DMS 273 (cell line): ENCODE results near the gene TNFSF12.

Experiments used
- DNase-seq: peaks from one replicate; lab custom pipeline; 2025; ENCODE audit not compliant: unreplicated experiment; lab: John Stamatoyannopoulos, UW

The TNFSF12 gene

DNA sequence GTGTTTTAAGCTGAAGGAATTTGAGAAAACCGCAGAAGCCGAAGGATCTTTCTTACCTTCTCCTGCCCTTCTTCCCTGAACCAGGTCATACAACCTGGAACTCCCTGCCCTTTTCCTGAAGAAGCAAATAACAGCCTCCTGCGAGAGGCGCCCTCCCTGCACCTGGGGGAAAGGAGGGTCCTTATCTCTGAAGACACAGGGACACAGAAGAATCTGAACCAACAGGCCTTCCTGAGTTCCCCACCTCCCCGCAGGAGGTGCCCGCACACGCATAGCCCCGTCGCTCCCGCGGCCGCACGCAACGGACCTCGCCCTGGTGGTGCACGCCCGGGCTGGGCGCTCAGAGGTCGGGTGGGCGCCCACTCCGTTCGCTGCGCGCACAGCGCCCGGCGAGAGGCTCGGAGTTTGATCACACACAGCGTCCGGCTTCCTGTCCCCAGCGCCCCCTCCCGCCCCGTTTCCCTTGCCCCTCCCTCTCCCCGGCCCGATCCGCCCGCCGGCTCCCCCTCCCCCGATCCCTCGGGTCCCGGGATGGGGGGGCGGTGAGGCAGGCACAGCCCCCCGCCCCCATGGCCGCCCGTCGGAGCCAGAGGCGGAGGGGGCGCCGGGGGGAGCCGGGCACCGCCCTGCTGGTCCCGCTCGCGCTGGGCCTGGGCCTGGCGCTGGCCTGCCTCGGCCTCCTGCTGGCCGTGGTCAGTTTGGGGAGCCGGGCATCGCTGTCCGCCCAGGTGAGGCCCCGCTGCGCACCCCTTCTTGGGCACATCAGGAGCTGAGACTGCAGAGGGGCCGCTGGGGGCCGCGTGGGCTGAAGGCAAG lies at the start of gene TNFSF12:
Gene TNFSF12 (plus strand): TSS at position 474 of the 816 bp plus-strand sequence. CDS start 96 bp downstream, at position 570.
- DNase-seq = peak; percentile 19

GRCh38 chr17:7499161-7499560 lies 49.7 kb upstream of the TNFSF12 start:
- no peak for DNase-seq

DNA sequence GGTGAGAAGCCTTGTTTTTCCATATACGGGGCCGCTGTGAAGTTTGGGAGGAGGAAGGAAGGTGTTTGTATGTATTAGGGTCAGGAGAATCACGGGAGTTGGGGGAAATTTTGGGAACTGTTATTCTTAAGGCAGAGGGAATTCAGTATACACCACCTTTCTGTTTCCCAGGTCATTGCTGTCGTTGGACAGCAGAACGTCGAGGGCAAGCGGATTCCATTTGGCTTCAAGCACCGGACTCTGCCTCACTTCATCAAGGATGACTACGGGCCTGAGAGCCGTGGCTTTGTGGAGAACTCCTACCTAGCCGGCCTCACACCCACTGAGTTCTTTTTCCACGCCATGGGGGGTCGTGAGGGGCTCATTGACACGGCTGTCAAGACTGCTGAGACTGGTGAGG lies 47.1 kb upstream of the TNFSF12 start:
- no peak for DNase-seq

GRCh38 chr17:7502171-7502847 lies 46.5 kb upstream of the TNFSF12 start:
- no peak for DNase-seq

GRCh38 chr17:7502987-7503386 lies 45.9 kb upstream of the TNFSF12 start:
- peak; percentile 28 for DNase-seq

DNA sequence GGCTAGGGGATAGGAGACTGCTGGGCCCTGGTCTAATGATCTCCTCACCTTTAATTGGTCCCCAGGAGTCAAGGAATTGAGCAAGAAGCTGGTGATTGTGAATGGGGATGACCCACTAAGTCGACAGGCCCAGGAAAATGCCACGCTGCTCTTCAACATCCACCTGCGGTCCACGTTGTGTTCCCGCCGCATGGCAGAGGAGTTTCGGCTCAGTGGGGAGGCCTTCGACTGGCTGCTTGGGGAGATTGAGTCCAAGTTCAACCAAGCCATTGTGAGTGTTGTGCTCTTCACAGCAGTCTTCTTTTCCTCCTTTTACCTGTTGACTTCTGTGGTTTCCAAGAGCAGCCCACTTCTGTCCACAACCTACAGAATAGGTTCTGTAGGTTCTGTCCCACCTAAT lies 45.3 kb upstream of the TNFSF12 start:
- DNase-seq = no peak

- no peak for DNase-seq
Observed at GRCh38 chr17:7508145-7508544, 40.7 kb upstream of the TNFSF12 start.

DNA sequence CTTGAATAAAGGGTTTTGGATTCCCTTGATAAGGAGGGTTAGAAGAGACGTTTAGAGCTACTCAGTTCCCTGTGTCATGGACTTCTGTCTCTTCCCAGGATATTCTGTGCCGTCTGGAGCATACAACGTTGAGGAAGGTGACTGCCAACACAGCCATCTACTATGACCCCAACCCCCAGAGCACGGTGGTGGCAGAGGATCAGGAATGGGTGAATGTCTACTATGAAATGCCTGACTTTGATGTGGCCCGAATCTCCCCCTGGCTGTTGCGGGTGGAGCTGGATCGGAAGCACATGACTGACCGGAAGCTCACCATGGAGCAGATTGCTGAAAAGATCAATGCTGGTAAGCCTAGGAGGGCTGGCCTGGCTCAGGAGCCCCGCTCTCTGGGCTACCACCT lies 40.0 kb upstream of the TNFSF12 start:
- DNase-seq = no peak

DNA sequence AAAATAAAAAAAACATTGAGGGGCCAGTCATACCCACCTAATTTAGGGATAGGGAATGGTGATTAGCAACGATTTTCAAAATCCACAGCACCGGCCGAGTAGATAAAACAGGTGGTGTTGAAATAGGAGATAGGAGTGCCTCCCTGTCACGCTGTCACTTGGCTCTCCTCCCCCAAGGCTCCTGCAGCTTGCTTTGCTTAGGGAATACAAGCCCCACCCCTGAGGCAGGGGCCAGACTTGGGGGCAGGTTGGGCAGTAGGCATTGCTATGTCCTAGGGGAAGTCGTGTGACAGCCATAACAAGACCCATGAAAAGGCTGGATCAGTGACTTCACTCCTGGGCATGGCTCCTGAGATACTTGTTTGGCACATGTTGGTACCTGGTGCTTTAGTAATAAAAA lies 38.9 kb upstream of the TNFSF12 start:
- DNase-seq = no peak

GRCh38 chr17:7511108-7511507 lies 37.8 kb upstream of the TNFSF12 start:
- no peak for DNase-seq

DNA sequence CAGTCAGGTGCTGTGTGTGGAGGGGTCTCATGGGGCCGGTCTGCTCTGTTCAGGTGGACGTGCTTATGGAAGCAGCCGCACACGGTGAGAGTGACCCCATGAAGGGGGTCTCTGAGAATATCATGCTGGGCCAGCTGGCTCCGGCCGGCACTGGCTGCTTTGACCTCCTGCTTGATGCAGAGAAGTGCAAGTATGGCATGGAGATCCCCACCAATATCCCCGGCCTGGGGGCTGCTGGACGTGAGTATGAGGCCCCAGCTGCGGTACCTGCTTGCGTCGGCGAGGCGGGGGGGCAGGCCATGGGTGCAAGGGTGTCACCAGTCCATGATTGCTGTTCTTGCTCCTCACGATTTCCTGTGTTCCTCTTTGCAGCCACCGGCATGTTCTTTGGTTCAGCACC lies 36.8 kb upstream of the TNFSF12 start:
- DNase-seq = no peak

- DNase-seq = no peak
Observed at GRCh38 chr17:7512824-7513540, 35.9 kb upstream of the TNFSF12 start.

DNA sequence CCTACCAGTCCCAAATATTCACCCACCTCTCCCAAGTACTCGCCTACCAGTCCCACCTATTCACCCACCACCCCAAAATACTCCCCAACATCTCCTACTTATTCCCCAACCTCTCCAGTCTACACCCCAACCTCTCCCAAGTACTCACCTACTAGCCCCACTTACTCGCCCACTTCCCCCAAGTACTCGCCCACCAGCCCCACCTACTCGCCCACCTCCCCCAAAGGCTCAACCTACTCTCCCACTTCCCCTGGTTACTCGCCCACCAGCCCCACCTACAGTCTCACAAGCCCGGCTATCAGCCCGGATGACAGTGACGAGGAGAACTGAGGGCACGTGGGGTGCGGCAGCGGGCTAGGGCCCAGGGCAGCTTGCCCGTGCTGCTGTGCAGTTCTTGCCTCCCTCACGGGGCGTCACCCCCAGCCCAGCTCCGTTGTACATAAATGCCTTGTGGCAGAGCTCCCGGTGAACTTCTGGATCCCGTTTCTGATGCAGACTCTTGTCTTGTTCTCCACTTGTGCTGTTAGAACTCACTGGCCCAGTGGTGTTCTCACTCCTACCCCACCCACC lies 34.9 kb upstream of the TNFSF12 start:
- no peak for DNase-seq

- DNase-seq = no peak
Observed at GRCh38 chr17:7515911-7516610, 32.8 kb upstream of the TNFSF12 start.

GRCh38 chr17:7523033-7523432 lies 25.8 kb upstream of the TNFSF12 start:
- peak; percentile 42 for DNase-seq

GRCh38 chr17:7528842-7529241 lies 20.0 kb upstream of the TNFSF12 start:
- no peak for DNase-seq

GRCh38 chr17:7530023-7530900 lies 18.6 kb upstream of the TNFSF12 start:
- DNase-seq = no peak

DNA sequence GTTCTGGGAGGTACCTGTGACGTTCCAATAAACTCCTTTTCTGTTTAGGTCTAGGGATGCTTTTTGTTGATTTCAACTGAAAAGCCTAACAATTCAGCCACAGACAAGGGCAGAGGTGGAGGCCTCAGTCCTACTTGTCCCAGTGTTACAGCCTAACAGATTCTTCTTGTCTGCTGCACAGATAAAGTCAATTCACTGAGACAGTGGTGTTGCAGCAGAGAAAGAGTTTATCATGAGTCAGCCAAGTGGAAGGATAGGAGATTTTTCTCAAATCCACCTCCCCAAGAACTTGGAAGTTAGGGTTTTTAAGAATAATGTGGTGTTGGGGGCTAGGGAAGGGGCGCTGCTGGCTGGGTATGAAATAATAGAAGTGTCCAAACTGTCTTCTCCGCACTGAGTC lies 10.8 kb upstream of the TNFSF12 start:
- no peak for DNase-seq

DNA sequence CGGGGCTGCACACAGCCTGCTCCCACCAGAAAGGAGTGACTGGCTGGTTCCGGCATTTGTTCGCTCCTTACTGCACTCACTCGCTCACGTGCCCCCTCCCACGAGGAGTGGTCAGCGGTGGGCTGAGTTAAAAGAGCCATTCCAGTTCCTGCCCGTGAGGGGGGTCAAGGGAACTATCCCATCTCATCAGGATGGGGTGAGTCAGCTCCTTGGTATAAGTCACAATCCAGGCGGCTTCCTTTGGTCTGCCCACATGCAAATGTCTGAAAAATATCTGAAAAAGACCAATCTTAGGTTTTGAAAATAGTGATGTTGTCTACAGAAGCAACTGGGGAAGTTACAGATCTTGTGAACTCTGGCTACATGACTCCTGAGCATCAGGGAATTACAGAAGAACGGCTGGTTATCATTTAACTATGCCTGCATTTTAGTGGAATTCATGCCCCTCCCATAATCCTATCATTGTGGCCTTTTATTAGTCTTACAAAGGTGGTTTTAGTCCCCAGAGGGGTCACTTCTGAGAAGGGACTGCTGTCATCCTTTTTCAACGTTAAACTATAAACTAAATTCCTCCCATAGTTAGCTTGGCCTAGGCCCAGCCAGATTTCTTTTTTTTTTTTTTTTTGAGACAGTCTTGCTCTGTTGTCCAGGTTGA lies 9.8 kb upstream of the TNFSF12 start:
- DNase-seq = no peak
